Inflammatory macrophage (primary cell): ENCODE results near the gene EXTL1.

Experiments
- DNase-seq, 2 donors: peaks; one replicate each; pipeline ENCODE4 v3.0.0-alpha.2; 2020 to 2022

EXTL1 gene

DNA sequence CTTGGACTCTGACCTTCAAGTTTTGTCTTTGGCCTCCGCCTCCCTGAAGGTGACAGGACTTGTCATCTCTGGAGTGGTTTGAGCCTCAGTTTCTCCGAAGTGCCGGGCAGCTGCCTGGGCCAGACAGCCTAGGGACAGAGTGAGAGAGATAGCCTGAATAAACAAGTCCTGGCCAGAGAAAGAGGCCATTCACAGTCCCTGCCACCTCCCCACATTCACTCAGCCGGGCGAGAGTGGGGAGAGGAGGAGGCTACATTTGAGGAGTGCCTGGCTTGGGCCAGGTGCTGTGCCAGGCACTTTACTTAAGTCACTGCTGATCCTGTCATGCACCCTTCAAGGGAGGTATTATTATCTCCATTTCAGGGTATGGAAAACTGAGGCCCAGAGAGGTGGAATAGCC, 3.5 kb downstream of the EXTL1 start:
- DNase-seq, result no peak

DNA sequence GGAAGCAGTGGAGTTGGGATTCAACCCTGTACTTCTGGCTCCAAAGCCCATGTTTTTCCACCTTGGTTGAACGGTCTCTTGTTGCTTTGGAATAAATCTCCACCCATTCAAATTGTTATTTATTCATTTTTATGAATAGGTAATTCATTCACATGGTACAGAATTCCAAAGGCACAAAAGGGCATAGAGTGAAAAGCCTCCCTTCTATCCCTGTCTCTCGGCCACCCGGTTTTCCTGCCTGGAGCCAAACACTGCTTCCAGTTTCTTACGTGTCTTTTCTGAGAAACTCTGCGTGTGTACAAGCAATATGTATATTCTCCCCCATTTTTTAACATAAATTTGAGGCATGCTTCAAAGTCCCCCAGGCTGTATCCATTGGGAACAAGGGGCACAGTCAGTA, 3.9 kb downstream of the EXTL1 start:
- DNase-seq, result no peak

DNA sequence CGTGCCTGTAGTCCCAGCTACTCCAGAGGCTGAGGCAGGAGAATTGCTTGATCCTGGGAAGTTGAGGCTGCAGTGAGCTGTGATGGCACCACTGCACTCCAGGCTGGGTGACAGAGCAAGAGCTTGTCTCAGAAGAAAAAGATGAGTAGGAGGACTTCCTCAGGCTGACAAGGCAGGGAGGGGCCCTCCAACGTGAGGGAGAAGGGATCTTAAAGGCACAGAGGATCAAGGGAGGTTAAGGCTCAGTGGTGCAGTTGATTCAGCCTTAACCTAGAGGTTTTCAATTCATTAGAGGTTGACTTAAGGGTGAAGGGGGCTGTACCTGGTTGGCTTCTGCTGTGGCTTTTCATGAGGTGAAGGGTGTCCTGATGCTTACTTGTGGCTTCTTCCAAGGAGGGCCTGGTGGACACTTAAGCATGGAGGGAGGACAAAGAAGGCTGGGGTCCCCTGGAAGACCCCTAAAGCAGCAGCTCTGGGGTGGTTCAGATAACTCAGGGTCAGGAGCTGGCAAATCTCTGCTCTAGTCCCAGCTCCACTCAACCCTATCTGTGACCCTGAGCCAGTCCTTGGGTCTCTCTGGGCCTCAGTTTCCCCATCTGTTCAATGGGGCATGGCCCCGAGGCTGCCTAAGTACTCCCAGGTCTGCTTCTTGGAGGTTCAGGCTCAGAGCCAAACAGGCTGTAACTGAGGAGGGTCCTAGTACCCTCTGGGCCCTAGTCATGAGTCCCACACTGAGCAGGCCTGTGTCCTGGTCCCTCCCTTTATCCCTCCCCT, 6.3 kb downstream of the EXTL1 start:
- peak; percentile 80 to 85 for DNase-seq

DNA sequence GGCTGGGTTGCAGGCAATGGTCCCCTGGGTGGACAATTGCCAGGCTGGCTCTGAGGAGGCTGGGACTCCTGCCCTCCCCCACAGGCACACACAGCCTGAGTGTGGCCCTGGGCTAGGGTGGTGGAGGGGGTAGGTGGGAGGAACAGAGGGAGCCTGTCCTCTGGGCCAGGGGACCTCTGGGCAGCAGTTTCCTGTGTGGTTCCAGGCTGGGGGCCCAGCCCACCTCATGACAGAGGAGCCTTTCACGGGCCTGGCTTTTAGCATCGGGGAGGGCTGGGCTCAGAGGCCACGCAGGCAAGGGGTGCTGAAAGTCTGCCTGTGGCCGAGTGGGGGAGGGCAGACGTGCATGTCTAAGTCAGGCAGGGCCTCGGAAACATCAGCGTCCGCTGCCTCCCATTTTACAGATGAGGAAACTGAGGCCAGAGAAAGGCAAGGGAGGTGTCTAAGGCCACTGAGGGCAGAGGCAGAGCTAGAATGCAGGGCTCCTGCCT, 7.0 kb downstream of the EXTL1 start:
- DNase-seq, result no peak

DNA sequence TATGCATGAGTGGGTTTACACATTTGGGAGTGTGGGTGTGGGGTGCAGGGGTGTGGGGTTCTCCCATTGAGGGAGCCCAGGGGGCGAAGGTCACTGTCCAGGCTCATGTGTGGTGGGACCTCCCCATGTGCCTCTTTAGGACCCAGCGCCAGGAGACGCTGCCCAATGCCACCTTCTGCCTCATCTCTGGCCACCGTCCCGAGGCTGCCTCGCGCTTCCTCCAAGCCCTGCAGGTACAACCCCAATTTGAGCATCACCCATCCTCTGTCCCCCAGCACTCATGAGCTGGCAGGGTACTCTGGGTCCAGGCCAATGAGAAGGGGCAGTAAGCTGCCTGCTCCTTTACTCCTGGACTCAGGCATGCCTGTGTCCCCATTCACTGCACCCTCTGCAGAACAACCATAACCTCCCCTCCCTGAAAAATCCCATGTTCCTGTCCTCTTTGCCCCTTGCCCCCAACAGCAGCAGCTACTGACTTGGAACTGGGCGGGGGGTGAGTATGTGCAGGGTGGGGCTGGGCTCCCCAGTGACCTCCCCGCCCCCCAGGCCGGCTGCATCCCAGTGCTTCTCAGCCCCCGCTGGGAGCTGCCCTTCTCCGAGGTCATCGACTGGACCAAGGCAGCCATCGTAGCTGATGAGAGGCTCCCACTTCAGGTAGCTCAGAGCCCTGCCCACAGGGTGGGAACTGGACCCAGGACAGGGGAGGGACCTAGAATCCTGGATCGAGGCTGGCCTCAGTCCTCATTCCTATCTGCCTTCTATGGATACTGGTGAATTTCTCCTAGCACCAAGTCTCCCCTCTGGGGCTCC, 7.7 kb downstream of the EXTL1 start:
- no peak for DNase-seq

DNA sequence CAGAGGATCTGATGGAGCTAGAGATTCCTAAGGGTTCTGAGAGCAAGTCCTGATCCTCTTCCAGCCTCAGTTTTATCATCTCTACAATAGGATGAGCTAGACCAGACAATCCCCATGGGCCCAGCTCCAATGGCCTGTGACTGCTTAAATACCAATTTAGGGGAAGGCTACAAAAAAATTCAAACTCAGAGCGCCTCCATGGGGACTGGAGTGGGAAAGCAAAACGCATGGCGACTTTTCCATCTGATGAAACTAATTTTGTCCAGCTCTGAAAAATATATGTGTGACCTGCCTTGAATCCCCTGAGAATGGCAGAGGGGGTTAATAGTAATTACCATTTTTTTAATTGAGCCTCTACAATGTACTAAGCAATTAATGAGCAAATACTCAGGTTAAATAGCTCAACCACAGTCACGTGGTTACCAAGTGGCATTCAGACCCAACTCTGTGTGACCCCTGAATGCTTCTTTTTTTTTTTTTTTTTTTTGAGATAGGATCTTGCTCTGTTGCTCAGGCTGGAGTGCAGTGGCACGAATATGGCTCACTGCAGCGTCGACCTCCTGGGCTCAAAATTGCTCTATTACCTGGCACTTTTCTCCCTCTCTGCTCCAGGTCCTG, 8.4 kb downstream of the EXTL1 start:
- peak; percentile 29 to 44 for DNase-seq

DNA sequence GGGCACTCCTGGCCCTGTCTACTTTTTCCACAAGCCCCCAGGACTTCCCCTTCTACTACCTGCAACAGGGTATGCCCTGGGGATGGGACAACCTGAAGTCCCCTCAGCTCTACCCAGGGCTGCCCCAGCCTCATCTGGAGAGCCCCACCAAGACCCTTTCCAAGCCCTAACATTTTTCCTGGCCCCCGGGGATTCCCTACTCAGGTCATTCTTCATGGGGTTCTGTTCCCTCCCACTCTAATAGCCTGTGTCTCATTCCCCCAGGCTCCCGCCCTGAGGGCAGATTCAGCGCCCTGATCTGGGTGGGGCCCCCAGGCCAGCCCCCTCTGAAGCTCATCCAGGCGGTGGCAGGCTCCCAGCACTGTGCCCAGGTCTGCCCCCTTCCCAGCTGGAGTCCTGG, 9.6 kb downstream of the EXTL1 start:
- DNase-seq, result no peak

DNA sequence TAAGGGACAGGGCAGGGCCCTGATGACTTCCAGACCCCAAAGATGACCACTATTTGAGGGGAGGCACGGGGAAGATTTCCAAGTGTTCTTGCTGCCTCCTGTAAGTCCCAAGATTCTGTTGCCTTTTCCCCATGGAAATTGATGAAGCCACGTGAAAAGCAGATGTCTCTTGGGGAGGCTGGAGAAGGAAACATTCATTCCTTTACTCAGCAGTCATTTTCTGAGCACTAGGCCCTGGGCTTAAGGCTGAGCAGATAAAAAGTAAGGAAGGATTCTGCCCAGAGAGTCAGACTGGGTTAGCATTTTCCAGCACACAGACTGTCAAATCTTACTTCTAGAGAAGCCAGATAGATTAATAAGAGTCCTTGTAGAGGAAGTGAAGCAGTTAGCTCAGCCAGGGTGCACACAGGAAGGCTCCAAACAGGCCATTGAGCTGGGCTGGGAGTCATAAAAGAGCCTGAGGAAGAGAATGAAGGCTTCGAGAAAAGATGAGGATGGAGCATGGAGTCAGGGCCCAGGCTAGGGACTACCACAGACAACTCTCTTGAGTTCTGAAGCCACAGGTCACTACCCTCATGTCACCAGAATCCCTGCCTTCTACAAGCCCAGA, 10.1 kb downstream of the EXTL1 start:
- no peak for DNase-seq

DNA sequence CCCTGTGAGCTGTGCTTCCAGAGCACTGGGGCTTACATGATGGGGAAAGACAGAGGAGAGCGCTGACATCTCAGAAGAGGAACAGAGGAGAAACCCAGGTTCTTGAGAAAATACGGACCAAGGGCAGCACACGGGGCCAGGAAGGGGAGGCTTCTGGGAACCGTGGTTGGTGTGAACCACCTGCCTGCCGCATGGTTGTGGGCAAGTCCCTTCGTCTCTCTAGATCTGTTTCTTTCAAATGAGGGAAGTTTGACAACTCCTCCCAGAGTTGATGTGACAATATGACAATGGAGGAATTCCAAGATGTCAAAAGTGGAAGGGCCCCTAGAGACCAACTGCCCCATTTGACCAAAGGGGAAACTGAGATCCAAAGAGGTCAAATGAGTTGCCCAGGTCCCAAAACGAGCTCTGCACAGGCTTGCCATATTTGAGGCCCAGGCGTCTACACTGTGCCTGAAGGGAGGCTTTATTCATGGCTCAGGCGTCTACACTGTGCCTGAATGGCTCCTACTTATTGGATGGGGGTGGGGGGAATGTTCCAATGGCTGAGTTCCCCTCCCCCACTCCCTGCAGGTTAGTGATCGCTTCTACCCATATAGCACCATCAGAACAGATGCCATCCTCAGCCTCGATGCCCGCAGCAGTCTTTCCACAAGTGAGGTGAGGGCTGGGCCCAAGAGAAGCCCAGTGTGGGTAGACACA, 11.2 kb downstream of the EXTL1 start:
- DNase-seq, result peak in 1 of 2 donors; percentile 15

DNA sequence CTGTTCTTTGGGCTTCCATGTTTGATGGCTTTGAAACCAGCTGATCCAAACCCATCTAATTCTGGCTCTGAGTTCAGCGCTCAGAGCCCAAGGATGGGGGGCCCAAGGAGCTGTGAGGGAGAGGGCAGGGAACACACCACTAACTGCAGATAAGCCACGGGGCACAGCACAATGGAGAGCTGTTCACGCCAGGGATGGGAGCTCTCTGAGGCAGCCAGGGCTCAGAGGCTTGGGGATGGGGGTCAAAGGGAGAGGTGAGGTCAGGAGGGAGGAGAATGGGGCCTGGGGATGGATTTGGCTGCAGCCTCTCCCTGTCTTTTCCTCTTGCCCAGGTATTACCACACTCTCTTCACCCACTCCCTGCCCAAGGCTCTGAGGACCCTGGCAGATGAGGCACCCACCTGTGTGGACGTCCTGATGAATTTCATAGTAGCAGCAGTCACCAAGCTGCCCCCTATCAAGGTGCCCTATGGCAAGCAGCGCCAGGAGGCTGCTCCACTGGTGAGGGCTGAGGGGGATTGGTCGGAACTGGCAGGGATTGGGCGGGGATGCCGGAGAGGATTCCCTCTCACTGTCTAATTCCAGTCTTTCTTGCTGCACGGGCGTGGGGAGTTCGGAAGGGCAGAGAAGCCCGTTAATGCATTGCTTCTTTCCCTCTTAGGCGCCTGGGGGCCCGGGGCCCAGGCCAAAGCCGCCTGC, 13.1 kb downstream of the EXTL1 start:
- no peak for DNase-seq

DNA sequence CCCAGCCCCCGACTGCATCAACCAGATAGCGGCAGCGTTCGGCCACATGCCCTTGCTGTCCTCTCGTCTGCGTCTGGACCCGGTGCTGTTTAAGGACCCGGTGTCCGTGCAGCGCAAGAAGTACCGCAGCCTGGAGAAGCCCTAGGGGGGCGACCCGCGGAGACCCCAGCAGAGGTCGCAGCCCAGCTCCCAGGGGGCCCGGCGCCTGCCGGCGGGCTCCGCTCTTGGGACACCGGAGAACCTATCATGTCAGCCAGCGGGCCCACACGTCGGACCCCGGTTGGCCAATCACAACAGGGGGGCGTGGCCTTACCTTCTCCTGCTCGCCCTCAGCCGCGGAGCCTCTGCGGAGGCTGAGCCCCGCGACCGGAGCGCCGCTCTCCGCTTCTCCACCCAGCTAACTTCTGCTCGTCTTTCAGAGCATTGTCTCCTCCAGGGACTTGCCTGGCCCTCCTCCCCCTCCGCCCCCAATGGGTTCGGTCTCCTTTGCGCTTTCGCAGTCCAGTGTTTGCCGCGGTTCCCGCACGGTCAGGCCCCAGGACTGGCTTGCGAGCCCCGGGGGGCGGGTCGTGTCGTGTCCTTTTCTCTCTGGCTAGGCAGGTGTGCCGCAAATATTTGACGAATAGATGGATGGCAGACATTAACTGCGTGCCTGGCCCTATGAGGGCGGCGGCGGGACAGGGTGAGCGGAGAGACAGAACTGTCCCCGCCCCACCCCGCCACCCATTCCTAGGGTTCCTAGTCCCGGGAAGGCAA, 13.8 kb downstream of the EXTL1 start:
- peak; percentile 91 to 94 for DNase-seq

DNA sequence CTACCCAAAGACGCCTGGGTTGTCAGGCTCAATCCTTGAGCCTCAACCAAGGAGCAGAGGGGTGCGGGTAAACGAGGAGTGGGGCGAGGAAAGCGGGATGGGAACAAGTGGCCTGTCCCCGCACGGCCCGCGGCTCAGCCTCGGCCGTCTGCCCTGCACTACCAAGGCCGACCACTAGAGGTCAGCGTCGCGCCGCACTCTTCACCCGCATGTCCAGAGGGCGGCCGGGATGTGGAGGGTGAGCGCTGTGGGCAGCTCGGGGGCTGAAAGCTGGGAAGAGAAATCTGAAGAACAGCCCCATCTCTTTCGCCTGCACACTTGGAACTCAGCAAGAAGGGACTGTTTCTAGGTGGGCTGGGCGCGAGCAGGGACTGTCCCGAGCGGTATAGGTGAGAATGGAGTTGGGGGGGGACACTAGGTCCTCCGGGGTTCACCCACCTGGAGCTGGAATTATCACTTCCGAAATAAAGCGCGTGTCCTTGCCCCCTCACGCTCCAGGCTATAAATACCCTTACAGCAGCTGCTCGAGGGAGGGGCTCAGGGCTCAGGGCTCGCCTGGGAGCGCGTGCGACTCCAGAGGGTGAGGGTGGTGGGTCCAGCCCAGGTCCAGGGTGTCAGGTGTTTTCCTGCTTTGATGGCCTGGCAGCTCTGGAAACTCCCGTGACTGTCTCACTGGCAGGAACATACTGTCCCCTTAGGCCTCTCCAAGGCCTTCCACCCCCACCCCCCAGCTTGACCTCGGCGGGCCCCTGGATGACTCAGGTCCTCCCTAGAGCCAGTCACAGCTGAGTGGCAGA, 14.6 kb downstream of the EXTL1 start:
- peak; percentile 75 to 78 for DNase-seq

DNA sequence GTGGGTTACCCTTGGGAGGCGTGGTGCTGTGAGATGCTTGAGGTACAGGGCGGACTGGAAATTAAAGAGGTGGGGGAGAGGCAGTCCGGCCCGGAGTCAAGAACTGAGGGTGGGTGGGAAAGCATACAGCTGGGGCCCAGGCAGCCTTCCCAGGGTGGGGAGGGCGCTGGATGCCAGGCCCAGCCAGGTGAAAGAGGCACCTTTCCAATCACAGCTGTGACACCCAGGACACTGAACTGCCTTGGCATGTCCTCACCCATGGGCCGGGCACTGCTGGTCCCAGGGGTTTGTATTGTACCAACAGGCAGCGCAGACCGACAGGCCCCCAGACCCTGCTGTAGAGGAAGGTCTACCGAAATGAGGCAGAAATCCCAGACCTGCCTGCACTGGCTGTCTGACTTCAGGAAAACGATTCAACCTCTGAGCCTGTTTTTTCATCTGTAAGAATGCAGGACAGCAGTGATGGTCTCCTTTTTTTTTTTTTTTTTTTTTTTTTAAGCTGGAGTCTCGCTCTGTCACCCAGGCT, 15.2 kb downstream of the EXTL1 start:
- no peak for DNase-seq

DNA sequence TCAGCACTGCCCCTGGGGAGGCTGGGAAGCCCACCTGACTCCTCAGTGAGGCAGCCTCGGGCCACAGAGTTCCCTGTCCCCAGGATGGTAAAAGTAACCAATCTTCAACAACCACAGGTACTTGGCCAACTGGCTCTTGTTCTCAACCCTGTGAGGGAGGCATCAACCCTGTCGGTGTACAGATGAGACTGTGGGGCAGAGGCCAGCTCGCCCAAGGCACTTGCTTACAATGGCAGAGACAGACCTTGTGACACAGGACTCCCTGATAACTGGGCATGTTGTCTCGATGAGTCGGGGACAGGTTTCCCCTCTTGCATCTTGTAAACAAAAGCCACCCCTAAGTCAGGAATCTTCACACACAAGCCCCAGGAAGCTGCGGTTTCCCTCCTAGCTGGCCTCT, 16.3 kb downstream of the EXTL1 start:
- no peak for DNase-seq

DNA sequence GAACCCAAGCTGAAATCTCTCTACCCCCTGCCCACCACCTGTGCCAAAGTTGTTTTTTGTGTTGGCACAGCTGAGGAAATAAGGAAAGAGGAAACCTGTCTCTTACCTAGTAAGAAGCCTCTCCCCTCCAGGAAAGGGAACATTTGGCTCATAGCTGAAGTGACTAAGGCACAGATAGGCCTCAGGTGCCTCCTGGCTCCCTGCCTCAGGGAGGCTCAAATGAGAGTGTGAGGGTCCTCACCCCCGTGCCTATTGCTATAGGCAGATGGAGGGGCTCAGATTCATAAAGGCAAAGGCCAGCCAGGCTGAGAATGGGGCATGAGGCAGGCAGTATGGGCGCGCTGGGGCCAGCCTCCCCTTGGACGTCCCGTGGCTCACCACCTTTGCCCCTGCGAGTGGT, 16.9 kb downstream of the EXTL1 start:
- DNase-seq, result no peak

DNA sequence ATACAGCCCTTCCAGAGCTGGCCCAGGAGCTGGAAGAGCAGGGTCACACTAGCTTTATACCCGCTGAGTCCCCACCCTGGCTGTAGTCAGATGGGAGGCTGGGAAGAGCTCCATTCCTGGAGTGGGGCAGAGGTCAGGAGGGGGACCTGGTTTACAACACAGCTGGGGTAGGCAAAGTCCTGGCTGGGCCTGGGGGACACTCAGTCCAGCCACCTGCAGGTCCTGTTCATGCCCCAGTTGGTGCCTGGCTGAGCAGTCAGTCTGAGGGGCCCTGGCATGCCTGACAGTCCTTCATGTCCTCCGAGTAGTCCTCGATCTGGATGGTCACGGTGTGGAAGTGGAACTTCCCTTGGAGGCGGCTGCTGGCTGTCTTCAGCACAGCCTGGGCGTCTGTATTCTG, 17.3 kb downstream of the EXTL1 start:
- DNase-seq, result no peak

DNA sequence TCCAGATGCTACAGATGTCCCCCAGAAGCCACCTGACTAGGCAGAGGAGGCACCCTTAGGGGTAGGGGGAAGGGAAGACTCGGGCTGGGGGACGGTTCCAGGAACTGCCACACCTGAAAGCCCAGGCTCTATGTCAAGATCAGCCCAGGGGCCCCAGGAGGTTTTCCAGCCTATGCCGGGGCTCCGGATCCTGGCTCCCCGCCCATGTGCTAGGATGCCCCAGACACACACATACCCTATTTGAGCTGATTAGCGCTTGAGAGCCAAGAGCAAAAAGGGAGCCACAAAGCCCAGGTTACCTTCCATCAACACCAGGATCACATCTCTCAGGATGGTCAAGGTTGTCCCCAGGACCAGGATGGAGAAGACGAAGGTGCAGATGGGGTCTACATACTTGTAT, 19.8 kb downstream of the EXTL1 start:
- no peak for DNase-seq

DNA sequence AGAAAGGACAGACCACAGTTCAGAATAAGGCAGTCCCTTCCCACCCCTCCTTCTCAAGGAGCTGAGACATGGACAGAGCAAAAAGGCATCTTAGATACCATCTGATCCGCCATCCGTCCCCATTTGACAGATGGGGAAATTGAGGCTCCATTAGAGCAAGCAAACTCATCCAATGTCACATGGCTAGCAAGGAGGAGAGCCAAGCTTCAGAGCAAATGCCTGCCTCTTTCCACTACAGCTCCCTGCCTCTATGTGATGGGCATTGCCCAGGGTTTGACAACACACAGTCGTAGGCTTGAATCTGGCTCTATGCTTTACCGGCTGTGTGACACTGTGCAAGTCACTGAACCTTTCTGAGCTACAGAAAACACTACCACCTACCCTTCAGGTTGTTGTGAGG, 20.4 kb downstream of the EXTL1 start:
- no peak for DNase-seq

DNA sequence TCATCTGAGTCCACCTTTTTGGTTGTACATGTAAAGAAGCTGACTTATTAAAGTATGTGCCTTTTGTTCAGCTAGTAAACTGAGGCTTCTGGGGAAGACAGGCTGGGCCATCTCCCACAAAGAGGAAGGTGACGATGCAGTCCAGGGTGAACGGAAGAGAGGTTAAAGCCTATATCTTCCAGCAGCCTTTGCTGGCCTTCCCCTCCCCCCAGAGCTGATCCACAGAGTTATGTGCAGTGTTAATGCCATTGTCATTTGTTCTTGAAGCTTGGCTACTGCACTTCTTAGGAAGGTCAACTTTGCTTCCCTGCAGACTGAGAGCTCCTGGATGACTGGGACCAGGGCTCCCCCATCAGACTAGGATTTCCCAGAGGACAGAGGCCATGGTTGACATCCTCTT, 22.2 kb downstream of the EXTL1 start:
- DNase-seq, result no peak

DNA sequence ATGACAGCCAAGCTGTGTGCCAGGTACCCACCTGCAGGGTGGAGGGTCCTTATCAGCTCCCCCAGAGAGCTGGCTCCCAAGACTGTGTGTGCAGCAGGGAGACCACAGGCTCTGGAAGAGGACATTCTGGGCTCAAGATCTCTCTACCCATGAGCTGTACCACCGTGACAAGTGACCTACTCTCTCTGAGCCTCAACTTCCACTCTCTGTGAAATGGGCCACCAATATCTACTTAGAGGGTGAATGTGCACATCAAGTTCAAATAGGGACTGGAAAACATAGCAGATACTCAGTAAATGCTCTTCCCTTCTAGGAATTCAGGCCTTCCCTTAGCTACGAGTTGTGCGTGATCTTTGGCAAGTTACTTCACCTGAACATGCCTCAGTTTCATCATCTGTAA, 22.8 kb downstream of the EXTL1 start:
- no peak for DNase-seq
